Memory B cell (primary cell): ENCODE results near the gene C2orf72.
"Not testable (repeated sequence)": the region's sequence is repeated elsewhere in the genome, so short reads cannot be mapped to it uniquely, and the experiment has no call there.

ENCODE experiments used
- ATAC-seq: fragments of 150-1000 bp; cut with Tn5 transposase; 2 replicates; pipeline ENCODE4 v1.10.0; 2021; ENCODE audit warnings: low read depth, mild to moderate bottlenecking, moderate library complexity
- DNase-seq, 2 donors: peaks; one replicate each; pipeline ENCODE4 v3.0.0; 2022; ENCODE audit warnings: low spot score in 2 of 2
- H3K27ac Mint-ChIP-seq: one replicate; pipeline ENCODE4 v1.8.0; 2022; ENCODE audit warnings: mild to moderate bottlenecking, moderate library complexity, mixed read lengths
- H3K27me3 Mint-ChIP-seq: one replicate; pipeline ENCODE4 v1.8.0; 2022; ENCODE audit warnings: mixed read lengths
- H3K36me3 Mint-ChIP-seq: one replicate; pipeline ENCODE4 v1.8.0; 2022; ENCODE audit warnings: mild to moderate bottlenecking, mixed read lengths
- H3K4me1 Mint-ChIP-seq: one replicate; pipeline ENCODE4 v1.8.0; 2022; ENCODE audit warnings: mixed read lengths
- H3K4me3 Mint-ChIP-seq: one replicate; pipeline ENCODE4 v1.8.0; 2022; ENCODE audit warnings: mild to moderate bottlenecking, moderate library complexity, mixed read lengths
- H3K9me3 Mint-ChIP-seq: one replicate; pipeline ENCODE4 v1.8.0; 2022; ENCODE audit warnings: mixed read lengths

C2orf72 gene

DNA sequence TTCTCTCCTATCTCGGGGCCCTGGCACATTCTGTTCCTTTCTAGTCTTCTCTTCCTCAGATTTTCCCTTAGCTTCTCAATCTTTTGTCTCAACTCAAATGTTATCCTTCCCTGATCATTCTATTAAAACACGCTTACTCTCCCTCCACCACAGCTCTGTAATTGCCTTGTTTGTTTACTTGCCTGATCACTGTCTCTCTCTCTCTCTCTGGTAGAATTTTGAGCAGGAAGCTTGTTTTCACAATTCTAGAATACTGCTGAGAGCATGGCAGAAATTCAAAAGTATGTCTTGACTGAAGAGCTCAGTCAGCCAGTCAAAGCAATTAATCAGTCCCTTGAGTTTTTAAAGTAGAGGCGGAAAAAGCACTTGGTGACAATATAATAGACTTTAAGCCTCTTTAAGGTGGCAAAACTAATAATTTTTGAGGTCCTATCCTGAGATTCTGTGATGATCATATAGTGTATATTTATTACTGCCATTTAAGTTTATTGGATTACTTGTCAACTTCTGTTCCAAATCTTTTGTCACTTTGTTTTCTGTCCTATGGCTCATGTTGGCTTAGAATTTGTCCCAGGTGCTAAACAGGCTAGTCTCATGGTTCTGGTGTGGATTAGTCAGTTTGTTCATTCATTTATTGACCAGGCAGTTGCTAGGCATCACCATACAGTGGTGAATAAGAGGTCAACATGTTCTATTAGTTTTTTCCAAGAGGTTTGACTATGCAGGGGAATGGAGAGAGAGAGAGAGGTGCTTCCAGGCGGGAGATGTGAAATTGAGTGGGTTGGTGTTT lies 21.6 kb downstream of the C2orf72 start:
- Mint-ChIP-seq H3K4me1 (peaks cover 26% of the 10 kb centered on the region), H3K9me3 (no peaks in the 10 kb centered on the region), H3K27ac (no peak overlapping the region), H3K27me3 (peaks cover 3% of the 10 kb centered on the region), H3K36me3 (peaks cover 10% of the 10 kb centered on the region), H3K4me3 (peak overlapping the region; percentile 57)
- no peak for DNase-seq
- no peak for ATAC-seq

DNA sequence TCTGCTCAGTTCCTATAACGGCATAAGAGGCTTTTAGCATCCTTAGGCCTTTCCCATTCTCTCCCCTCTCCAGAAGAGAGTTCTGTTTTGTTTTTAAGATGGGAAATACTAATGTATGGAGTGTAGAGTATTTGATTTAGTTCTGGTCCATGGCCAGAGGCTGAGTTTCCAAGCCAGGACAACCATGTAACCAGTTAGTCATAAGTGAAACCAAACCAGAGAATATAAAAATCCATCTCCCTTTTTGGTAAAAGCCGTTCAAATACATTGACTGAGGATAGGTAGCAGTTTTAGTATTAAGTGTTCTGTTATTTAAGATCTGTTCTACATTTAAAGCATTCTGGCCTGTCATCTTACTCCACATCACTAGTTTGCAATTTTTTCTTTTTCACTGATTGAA lies 22.4 kb downstream of the C2orf72 start:
- ATAC-seq (no peak), DNase-seq (no peak)
- H3K4me3 Mint-ChIP-seq: no peak overlapping the region
- H3K4me1 Mint-ChIP-seq: peaks cover 26% of the 10 kb centered on the region
- peaks cover 10% of the 10 kb centered on the region for H3K36me3 Mint-ChIP-seq
- no peaks in the 10 kb centered on the region for H3K27me3 Mint-ChIP-seq
- H3K27ac Mint-ChIP-seq: no peak overlapping the region
- no peaks in the 10 kb centered on the region for H3K9me3 Mint-ChIP-seq

- Mint-ChIP-seq H3K9me3 (no peaks in the 10 kb centered on the region), H3K4me3 (no peak overlapping the region), H3K27me3 (no peaks in the 10 kb centered on the region), H3K36me3 (peaks cover 16% of the 10 kb centered on the region), H3K4me1 (peaks cover 23% of the 10 kb centered on the region), H3K27ac (no peak overlapping the region)
- DNase-seq (no peak), ATAC-seq (no peak)
These were observed 25.5 kb downstream of the C2orf72 start for GRCh38 chr2:231062776-231063175.

DNA sequence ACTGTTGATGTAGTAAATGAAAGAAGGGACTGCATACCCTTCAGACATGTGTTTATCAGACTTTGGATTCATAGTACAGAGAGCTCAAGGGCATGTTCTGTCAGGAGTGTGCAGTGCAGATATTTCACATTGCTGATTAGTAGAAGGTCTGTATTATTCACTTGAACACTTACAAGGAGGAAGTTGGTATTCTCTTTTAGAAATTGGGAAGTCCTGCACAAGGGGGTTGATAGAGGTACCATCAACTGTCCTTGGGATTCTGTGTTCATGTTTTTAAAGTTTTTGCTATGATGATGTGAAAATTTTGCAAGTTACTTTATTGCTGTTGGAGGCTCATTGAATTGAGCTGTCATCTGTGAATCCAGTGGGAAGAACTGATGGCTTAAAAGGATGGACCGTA lies 26.0 kb downstream of the C2orf72 start:
- ATAC-seq: no peak
- peaks cover 18% of the 10 kb centered on the region for H3K4me1 Mint-ChIP-seq
- no peaks in the 10 kb centered on the region for H3K9me3 Mint-ChIP-seq
- H3K27ac Mint-ChIP-seq: no peak overlapping the region
- H3K4me3 Mint-ChIP-seq: no peak overlapping the region
- DNase-seq: no peak
- H3K36me3 Mint-ChIP-seq: peaks cover 21% of the 10 kb centered on the region
- H3K27me3 Mint-ChIP-seq: no peaks in the 10 kb centered on the region

GRCh38 chr2:231065966-231066365 lies 28.6 kb downstream of the C2orf72 start:
- ATAC-seq (no peak), DNase-seq (no peak)
- no peaks in the 10 kb centered on the region for H3K27me3 Mint-ChIP-seq
- H3K36me3 Mint-ChIP-seq: peaks cover 26% of the 10 kb centered on the region
- H3K4me3 Mint-ChIP-seq: no peak overlapping the region
- peaks cover 2% of the 10 kb centered on the region for H3K4me1 Mint-ChIP-seq
- H3K27ac Mint-ChIP-seq: no peak overlapping the region
- no peaks in the 10 kb centered on the region for H3K9me3 Mint-ChIP-seq

- H3K4me3 Mint-ChIP-seq, DNase-seq, H3K9me3 Mint-ChIP-seq, H3K27ac Mint-ChIP-seq, ATAC-seq, H3K27me3 Mint-ChIP-seq, H3K4me1 Mint-ChIP-seq: not testable (repeated sequence)
- H3K36me3 Mint-ChIP-seq: peaks cover 24% of the 10 kb centered on the region
These were observed 30.2 kb downstream of the C2orf72 start for GRCh38 chr2:231067531-231067930.

- H3K27ac Mint-ChIP-seq: no peak overlapping the region
- no peaks in the 10 kb centered on the region for H3K27me3 Mint-ChIP-seq
- no peaks in the 10 kb centered on the region for H3K4me1 Mint-ChIP-seq
- ATAC-seq: no peak
- peaks cover 25% of the 10 kb centered on the region for H3K36me3 Mint-ChIP-seq
- H3K4me3 Mint-ChIP-seq: no peak overlapping the region
- DNase-seq: no peak
- H3K9me3 Mint-ChIP-seq: no peaks in the 10 kb centered on the region
These were observed 31.4 kb downstream of the C2orf72 start for GRCh38 chr2:231068525-231069222.

DNA sequence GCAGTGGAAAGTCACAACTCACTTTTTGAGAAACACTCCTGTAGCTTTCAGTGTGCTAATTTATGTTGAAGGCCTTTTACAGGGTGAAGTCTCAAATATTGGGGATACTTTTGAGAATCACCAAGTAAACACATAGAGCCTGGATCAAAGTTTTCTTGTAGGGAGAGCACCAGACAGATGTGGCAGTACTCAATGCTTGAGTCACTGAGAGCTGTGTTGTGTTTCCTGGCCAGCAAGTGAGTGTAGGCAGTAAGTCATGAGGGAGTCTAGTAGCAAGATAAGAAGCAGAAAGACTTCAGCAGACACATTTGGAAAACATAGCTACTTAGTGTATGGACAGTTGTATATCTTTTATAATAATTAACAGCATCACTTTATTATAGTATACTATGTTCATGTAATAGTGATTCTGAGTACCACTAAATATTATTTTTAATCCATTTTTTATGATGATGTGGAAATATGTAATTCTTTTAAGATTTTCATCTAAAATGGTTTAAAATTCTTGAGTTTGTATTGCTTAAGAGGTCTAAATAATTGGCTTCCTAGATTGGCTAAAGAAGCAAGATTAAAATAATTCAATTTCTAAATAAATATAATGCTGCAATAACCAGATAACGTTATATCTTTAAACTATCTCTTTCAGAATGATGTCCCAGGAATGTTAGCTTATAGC lies 32.2 kb downstream of the C2orf72 start:
- no peak overlapping the region for H3K27ac Mint-ChIP-seq
- ATAC-seq (no peak), DNase-seq (no peak)
- peaks cover 25% of the 10 kb centered on the region for H3K36me3 Mint-ChIP-seq
- no peaks in the 10 kb centered on the region for H3K4me1 Mint-ChIP-seq
- no peaks in the 10 kb centered on the region for H3K9me3 Mint-ChIP-seq
- H3K27me3 Mint-ChIP-seq: no peaks in the 10 kb centered on the region
- no peak overlapping the region for H3K4me3 Mint-ChIP-seq

- peaks cover 41% of the 10 kb centered on the region for H3K36me3 Mint-ChIP-seq
- no peaks in the 10 kb centered on the region for H3K4me1 Mint-ChIP-seq
- H3K27me3 Mint-ChIP-seq: no peaks in the 10 kb centered on the region
- no peak overlapping the region for H3K27ac Mint-ChIP-seq
- no peak overlapping the region for H3K4me3 Mint-ChIP-seq
- ATAC-seq (no peak), DNase-seq (no peak)
- H3K9me3 Mint-ChIP-seq: no peaks in the 10 kb centered on the region
These were observed 47.2 kb downstream of the C2orf72 start for GRCh38 chr2:231084565-231084964.

GRCh38 chr2:231088754-231089153 lies 51.4 kb downstream of the C2orf72 start:
- DNase-seq: no peak
- H3K9me3 Mint-ChIP-seq: peaks cover 3% of the 10 kb centered on the region
- H3K27ac Mint-ChIP-seq: no peak overlapping the region
- peaks cover 43% of the 10 kb centered on the region for H3K36me3 Mint-ChIP-seq
- H3K4me1 Mint-ChIP-seq: no peaks in the 10 kb centered on the region
- ATAC-seq: no peak
- H3K27me3 Mint-ChIP-seq: no peaks in the 10 kb centered on the region
- H3K4me3 Mint-ChIP-seq: no peak overlapping the region

DNA sequence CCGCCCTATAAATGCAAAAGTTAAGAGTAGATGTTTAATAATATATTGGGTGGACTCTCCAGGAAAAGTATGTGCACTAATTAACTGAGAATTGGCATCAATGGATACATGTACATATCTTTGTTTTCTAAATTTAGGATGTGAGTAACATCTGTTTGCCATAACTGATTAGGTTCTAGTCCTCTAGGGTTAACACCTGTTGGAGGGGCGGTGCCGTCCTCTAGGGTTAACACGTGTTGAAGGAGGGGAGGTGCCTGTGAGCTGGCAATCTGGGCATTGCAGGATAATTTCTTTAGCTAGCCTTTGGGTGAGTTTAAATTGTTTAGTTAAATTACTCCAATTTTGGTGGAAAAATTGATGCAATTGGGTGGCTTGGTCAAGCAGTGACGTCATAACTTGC lies 56.6 kb downstream of the C2orf72 start:
- DNase-seq: no peak
- Mint-ChIP-seq H3K36me3 (peaks cover 61% of the 10 kb centered on the region), H3K4me1 (no peaks in the 10 kb centered on the region), H3K4me3 (no peak overlapping the region), H3K27me3 (no peaks in the 10 kb centered on the region), H3K27ac (no peak overlapping the region), H3K9me3 (peaks cover 10% of the 10 kb centered on the region)
- ATAC-seq: no peak

DNA sequence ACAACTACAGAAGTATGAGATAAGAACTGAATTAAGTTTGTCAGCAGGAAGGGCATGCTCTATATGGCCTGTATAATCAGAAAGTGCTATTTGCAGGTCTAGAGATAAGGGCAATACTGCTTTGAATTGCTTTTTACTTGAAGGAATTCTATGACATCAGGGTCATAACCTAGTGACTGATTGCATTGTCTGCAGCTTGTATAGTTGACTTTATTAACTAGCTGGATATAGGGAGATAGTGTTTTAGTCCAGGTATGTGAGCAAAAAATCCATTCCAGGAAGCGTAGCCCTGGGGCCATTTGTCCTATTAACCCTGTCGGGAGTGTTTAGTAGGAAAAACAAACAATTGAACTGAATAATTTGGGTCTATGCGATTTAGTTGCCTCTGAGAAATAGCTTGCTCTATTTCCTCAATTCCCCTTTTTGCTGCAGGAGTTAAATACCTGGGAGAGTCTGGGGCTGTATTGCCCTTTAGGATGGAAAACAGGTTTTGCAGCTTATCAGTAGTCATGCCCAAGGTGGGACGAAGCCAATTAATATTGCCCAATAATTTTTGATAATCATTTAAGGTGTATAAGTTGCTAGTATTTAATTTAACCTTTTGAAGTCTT lies 57.5 kb downstream of the C2orf72 start:
- H3K36me3 Mint-ChIP-seq: peaks cover 62% of the 10 kb centered on the region
- no peak for ATAC-seq
- no peaks in the 10 kb centered on the region for H3K4me1 Mint-ChIP-seq
- H3K9me3 Mint-ChIP-seq: peaks cover 10% of the 10 kb centered on the region
- no peaks in the 10 kb centered on the region for H3K27me3 Mint-ChIP-seq
- no peak overlapping the region for H3K27ac Mint-ChIP-seq
- no peak for DNase-seq
- H3K4me3 Mint-ChIP-seq: no peak overlapping the region
